K562 (cell line): Measurements from ENCODE around the gene PTP4A2. TPM values are rescaled to one million over a fixed set of nuclear protein-coding genes. Genes with fewer than 3 reads are reported as not detected.

ENCODE experiments used
- ATAC-seq: fragments of 200-7000 bp; cut with Tn5 transposase; 3 replicates; pipeline ENCODE4 v1.9.1; 2020; ENCODE audit warnings: moderate library complexity
- BruUV-seq: library from RNA; stranded (reverse); fragments of 400-500 nt; replicated peaks from 2 replicates; lab custom pipeline; 2021; lab: Mats Ljungman, UMichigan
- CTCF ChIA-PET: fragments of 300-600 bp; formaldehyde crosslinking; extraction: SDS; loops from one replicate; lab custom pipeline; 2021; ENCODE audit warnings: low intra/inter-chr PET ratio; lab: Yijun Ruan, JAX
- POLR2A ChIA-PET: fragments of 300-600, 350-650 bp; sonication (Branson Sonifier 250); formaldehyde crosslinking; extraction: SDS; loops from one replicate; lab custom pipeline; 2021; ENCODE audit warnings: antibody characterized with exemption, inconsistent platforms; lab: Yijun Ruan, JAX
- DNase-seq, 4 experiments: peaks; one replicate each; pipeline versions ENCODE4 v3.0.0 to v3.0.0-alpha.2; 2011 to 2018; ENCODE audit warnings: low spot score in 3 of 4, mixed read lengths in 3 of 4; ENCODE audit errors: extremely low read depth in 1 of 4
- FAIRE-seq: peaks from 2 replicates; lab custom pipeline; 2011; peaks lifted over from hg19 to GRCh38; lab: Jason Lieb, UNC
- H2AFZ ChIP-seq: 2 replicates; pipeline ENCODE4 v1.6.0; 2011; ENCODE audit warnings: low read depth, low read length, control low read depth, inconsistent platforms
- H3K27ac ChIP-seq: fragments of 200-600 bp; 3 replicates; pipeline ENCODE4 v1.8.0; 2011; ENCODE audit warnings: low read depth, mild to moderate bottlenecking, control low read depth, inconsistent platforms, low read length, moderate library complexity, mixed read lengths; ENCODE audit errors: extremely low read depth
- H3K27me3 ChIP-seq, 2 experiments: fragments of 300-600 bp in 1 of 2; 2 replicates in 1 of 2; 3 replicates in 1 of 2; pipeline versions ENCODE4 v1.6.0 to v1.8.0; 2011; ENCODE audit warnings: inconsistent platforms in 2 of 2, low read length in 2 of 2, mild to moderate bottlenecking in 1 of 2, mixed read lengths in 1 of 2, moderate library complexity in 1 of 2; ENCODE audit not compliant: control insufficient read depth in 2 of 2, insufficient read depth in 2 of 2
- H3K36me3 ChIP-seq: fragments of 300-600 bp; 3 replicates; pipeline ENCODE4 v1.8.0; 2011; ENCODE audit warnings: mild to moderate bottlenecking, low read length, inconsistent platforms; ENCODE audit not compliant: control insufficient read depth, insufficient read depth
- H3K4me1 ChIP-seq, 2 experiments: fragments of 200-600 bp in 1 of 2; replicated peaks in 1 of 2; 2 replicates in 1 of 2; 3 replicates in 1 of 2; pipeline versions ENCODE4 v1.5.1 to v1.8.0; 2011; ENCODE audit warnings: inconsistent platforms in 2 of 2, low read length in 2 of 2, mild to moderate bottlenecking in 1 of 2, mixed read lengths in 1 of 2, moderate library complexity in 1 of 2; ENCODE audit not compliant: control insufficient read depth in 2 of 2, insufficient read depth in 2 of 2
- H3K4me2 ChIP-seq: 2 replicates; pipeline ENCODE4 v1.6.1; 2011; ENCODE audit warnings: low read length, control low read depth, inconsistent platforms, mixed read lengths; ENCODE audit not compliant: insufficient read depth
- H3K4me3 ChIP-seq: fragments of 200-600 bp; sonication (generic), shearing (Covaris generic); 2 replicates; pipeline ENCODE4 v1.5.1; 2016; ENCODE audit warnings: control low read depth, inconsistent platforms
- H3K79me2 ChIP-seq: fragments of 200-600 bp; 3 replicates; pipeline ENCODE4 v1.8.0; 2011; ENCODE audit warnings: low read length, inconsistent platforms; ENCODE audit not compliant: control insufficient read depth, insufficient read depth
- H3K9ac ChIP-seq, 2 experiments: 2 replicates each; pipeline versions ENCODE4 v1.6.0 to v1.6.1; 2011; ENCODE audit warnings: low read depth in 2 of 2, low read length in 2 of 2, control low read depth in 1 of 2, inconsistent platforms in 1 of 2, mild to moderate bottlenecking in 1 of 2, mixed read lengths in 1 of 2; ENCODE audit not compliant: insufficient read depth in 1 of 2
- H3K9me1 ChIP-seq: one replicate; pipeline ENCODE4 v1.6.0; 2011; ENCODE audit warnings: inconsistent platforms, mild to moderate bottlenecking, low read length, moderate library complexity; ENCODE audit not compliant: control insufficient read depth, insufficient read depth
- H3K9me3 ChIP-seq: replicated peaks from 2 replicates; pipeline ENCODE4 v1.5.1; 2011; ENCODE audit warnings: low read depth, low read length, inconsistent platforms; ENCODE audit not compliant: control insufficient read depth, insufficient read depth
- H4K20me1 ChIP-seq: replicated peaks from 2 replicates; pipeline ENCODE4 v1.6.1; 2011; ENCODE audit warnings: low read length, inconsistent platforms, mixed read lengths; ENCODE audit not compliant: control insufficient read depth, insufficient read depth
- ARID1B ChIP-seq: fragments of 450-650 bp; IDR thresholded peaks from 2 replicates; pipeline ENCODE4 v1.6.1; 2016; ENCODE audit warnings: antibody characterized with exemption, mild to moderate bottlenecking, inconsistent platforms
- CSDE1 ChIP-seq, 2 experiments: fragments of 450-650 bp; IDR thresholded peaks; 2 replicates each; pipeline ENCODE4 v1.6.1; 2016; ENCODE audit warnings: mild to moderate bottlenecking in 1 of 2
- DLX4 ChIP-seq: fragments of 250-450 bp; sonication (Bioruptor Pico); IDR thresholded peaks from 2 replicates; pipeline ENCODE4 v1.6.1; 2021; ENCODE audit warnings: mild to moderate bottlenecking
- ELF4 ChIP-seq: fragments of 450-650 bp; formaldehyde crosslinking; IDR thresholded peaks from 2 replicates; pipeline ENCODE4 v1.4.0; 2022; ENCODE audit warnings: missing genetic modification characterization
- GTF2F1 ChIP-seq: IDR thresholded peaks from 2 replicates; pipeline ENCODE4 v1.6.1; 2011; ENCODE audit warnings: low read depth, low read length, improper control_type of control experiment
- IFI16 ChIP-seq: fragments of 250-450 bp; sonication (Bioruptor Pico); IDR thresholded peaks from 2 replicates; pipeline ENCODE4 v2.1.2; 2022; ENCODE audit warnings: mild to moderate bottlenecking, inconsistent platforms
- MAFK ChIP-seq: IDR thresholded peaks from 2 replicates; pipeline ENCODE4 v1.6.1; 2011; ENCODE audit warnings: low read length, improper control_type of control experiment
- MYNN ChIP-seq, 2 experiments: sonication (generic); formaldehyde crosslinking in 1 of 2; IDR thresholded peaks; 2 replicates each; pipeline versions ENCODE4 v1.5.0 to v1.6.1; 2016 to 2020; ENCODE audit warnings: antibody characterized with exemption in 1 of 2, missing genetic modification reagents in 1 of 2
- NEUROD1 ChIP-seq: fragments of 150-350 bp; IDR thresholded peaks from 2 replicates; pipeline ENCODE4 v1.6.1; 2014; ENCODE audit warnings: borderline replicate concordance, low read length, low read depth; ENCODE audit not compliant: partially characterized antibody
- NFE2 ChIP-seq: IDR thresholded peaks from 2 replicates; pipeline ENCODE4 v1.6.1; 2014; ENCODE audit warnings: antibody characterized with exemption, low read depth
- PPARD ChIP-seq: fragments of 250-450 bp; sonication (Bioruptor Pico); IDR thresholded peaks from 2 replicates; pipeline ENCODE4 v1.8.0; 2022; ENCODE audit warnings: inconsistent platforms, mild to moderate bottlenecking, moderate library complexity
- RNF219 ChIP-seq: fragments of 250-450 bp; sonication (Bioruptor Pico); IDR thresholded peaks from 2 replicates; pipeline ENCODE4 v1.5.0; 2022; ENCODE audit warnings: mild to moderate bottlenecking
- SRSF1 ChIP-seq: fragments of 200-400 bp; formaldehyde crosslinking; IDR thresholded peaks from 2 replicates; pipeline ENCODE4 v1.6.1; 2017; ENCODE audit warnings: mild to moderate bottlenecking, low read depth, low read length, moderate library complexity
- ZC3H11A ChIP-seq: IDR thresholded peaks from 2 replicates; pipeline ENCODE4 v1.6.1; 2012; ENCODE audit warnings: low read depth, low read length, improper control_type of control experiment
- ZNF282 ChIP-seq: sonication (generic); formaldehyde crosslinking; IDR thresholded peaks from 2 replicates; pipeline ENCODE4 v1.8.1; 2023; ENCODE audit warnings: missing genetic modification reagents
- WGBS: fragments of 100-300 bp; shearing (Covaris generic); methylation state at CpG from one replicate; pipeline ENCODE4 v1.1.6; 2016; ENCODE audit warnings: low coverage, mixed read lengths; ENCODE audit not compliant: insufficient coverage; ENCODE audit errors: missing lambda C conversion rate; 5-methylcytosine and 5-hydroxymethylcytosine counted together
- in situ Hi-C: fragments of 300-500 bp; cut with MboI; formaldehyde crosslinking; loops from 4 replicates; pipeline ENCODE4 v1.15.0; 2018; ENCODE audit warnings: inconsistent platforms, mixed read lengths
- intact Hi-C: fragments of 100-400 bp; cut with micrococcal nuclease; formaldehyde crosslinking; loops from 2 replicates; pipeline ENCODE4 v1.14.2; 2022
- polyA plus RNA-seq, 8 experiments: library from polyadenylated mRNA; depleted of rRNA in 4 of 8; stranded (reverse) in 5 of 8; unstranded in 3 of 8; fragments of >200 nt; fragmentation: Nextera tagmentation in 2 of 8; fragmentation: Illumina TruSeq in 1 of 8; extraction: Ambion mirVana in 2 of 8; extraction: Trizol in 1 of 8; gene quantifications; 2 replicates each; pipeline versions ENCODE4 v1.2.1 to v1.2.3, GENCODE V29; 2011 to 2014; ENCODE audit warnings: inconsistent platforms in 1 of 8, missing spikeins in 1 of 8
- total RNA-seq, 7 experiments: library from RNA; depleted of rRNA in 6 of 7; stranded (reverse); fragments of >200 nt in 6 of 7; fragmentation: Illumina TruSeq in 2 of 7; extraction: Trizol in 2 of 7; gene quantifications; 2 replicates each; pipeline versions ENCODE4 v1.2.1 to v1.2.3, GENCODE V29; 2011 to 2021; ENCODE audit warnings: low replicate concordance in 1 of 7

PTP4A2 gene
- total and polyA plus RNA-seq, 9 of the 15 experiments (the other 6 are each of a cell fraction or from before 2014, with no cell fraction given), result 197 to 870 (median 480) TPM

GRCh38 chr1:31878058-31878457, 60.1 kb downstream of the PTP4A2 start:
- Histone ChIP-seq H3K4me1 (peaks cover 6 to 22% of the 10 kb centered on the region in 2 experiments), H4K20me1 (no peaks in the 10 kb centered on the region), H3K4me2 (no peak overlapping the region), H2AFZ (peak overlapping the region; percentile 70), H3K36me3 (no peaks in the 10 kb centered on the region), H3K9me3 (no peaks in the 10 kb centered on the region), H3K4me3 (no peak overlapping the region), H3K9ac (peak overlapping the region in 1 of 2 experiments; percentile 43; a peak in 1 of 4 replicates), H3K27ac (no peak overlapping the region), H3K79me2 (no peaks in the 10 kb centered on the region), H3K9me1 (peaks cover 2% of the 10 kb centered on the region), H3K27me3 (no peaks in the 10 kb centered on the region)
- ChIA-PET CTCF (interaction anchor here (0.7 kb wide), 1 partner anchor 17 kb away, joined by 3 read pairs; no protein-coding TSS in a partner anchor), POLR2A (interaction anchor here (0.6 to 1.2 kb wide), 6 partner anchors 8 to 162 kb away, joined by 3 to 9 read pairs (median 4); no protein-coding TSS in a partner anchor)
- no peak for FAIRE-seq
- DNase-seq, result no peak
- TF ChIP-seq ZC3H11A, result no peak
- TF ChIP-seq ZNF282 (CRISPR knock-in tag), result no peak
- TF ChIP-seq MAFK, result no peak
- no peak for TF ChIP-seq ARID1B
- TF ChIP-seq ELF4 (CRISPR knock-in tag), result no peak
- no peak; the same call in 2 of the 3 replicates for ATAC-seq
- intact Hi-C loops, result no loop called here
- in situ Hi-C loops, result no loop called here
- no TSS peak for BruUV-seq
- WGBS, result 59% methylated on average over 6 of the region's 6 CpGs

- no peak overlapping the region for H3K27ac ChIP-seq
- H3K9me3 ChIP-seq, result no peaks in the 10 kb centered on the region
- ATAC-seq (no peak), FAIRE-seq (no peak), DNase-seq (no peak)
- no peak overlapping the region for H3K4me2 ChIP-seq
- H3K79me2 ChIP-seq, result no peaks in the 10 kb centered on the region
- H3K4me1 ChIP-seq, result peaks cover 10 to 22% of the 10 kb centered on the region in 2 experiments
- intact Hi-C loops, result no loop called here
- H3K27me3 ChIP-seq, result no peaks in the 10 kb centered on the region
- CTCF ChIA-PET, result interaction anchor here (0.7 kb wide), 1 partner anchor 17 kb away, joined by 3 read pairs; no protein-coding TSS in a partner anchor
- peak overlapping the region; percentile 70 for H2AFZ ChIP-seq
- H3K9me1 ChIP-seq, result peaks cover 2% of the 10 kb centered on the region
- H3K9ac ChIP-seq, result no peak overlapping the region
- POLR2A ChIA-PET, result interaction anchor here (0.9 to 1.2 kb wide), 2 partner anchors 8 to 37 kb away, joined by 3 to 4 read pairs; no protein-coding TSS in a partner anchor
- no peaks in the 10 kb centered on the region for H4K20me1 ChIP-seq
- in situ Hi-C loops, result no loop called here
- no TSS peak for BruUV-seq
- 84% methylated on average over 4 of the region's 4 CpGs for WGBS
- no peak overlapping the region for H3K4me3 ChIP-seq
- no peaks in the 10 kb centered on the region for H3K36me3 ChIP-seq
- TF ChIP-seq GTF2F1, result no peak
- no peak for TF ChIP-seq NFE2
- TF ChIP-seq RNF219 (CRISPR knock-in tag), result no peak
- TF ChIP-seq IFI16 (CRISPR knock-in tag), result no peak
- no peak for TF ChIP-seq NEUROD1
- TF ChIP-seq CSDE1 (IDR thresholded peaks at IDR 0.05), result no peak
- TF ChIP-seq SRSF1, result no peak
- TF ChIP-seq DLX4, result no peak
- TF ChIP-seq PPARD (CRISPR knock-in tag), result no peak
- TF ChIP-seq MYNN (IDR thresholded peaks at IDR 0.05), result no peak
- no peak for TF ChIP-seq MYNN (CRISPR knock-in tag; IDR thresholded peaks at IDR 0.05)
These were observed 60.6 kb downstream of the PTP4A2 start for GRCh38 chr1:31877544-31877943.
